Esophagus (tissue), 2 donors: ENCODE measurements around the gene ATXN1. TPM values are rescaled to one million over a fixed set of nuclear protein-coding genes. Genes with fewer than 3 reads are reported as not detected.

Source experiments
- H3K27ac ChIP-seq, 2 donors: one replicate each; pipeline ENCODE4 v1.5.1; 2013; ENCODE audit warnings: low read depth in 2 of 2, mild to moderate bottlenecking in 2 of 2, inconsistent platforms in 1 of 2, low read length in 1 of 2, moderate library complexity in 1 of 2
- H3K27me3 ChIP-seq, 2 donors: one replicate each; pipeline ENCODE4 v1.6.1; 2013; ENCODE audit warnings: low read length in 2 of 2, control low read depth in 1 of 2, mild to moderate bottlenecking in 1 of 2; ENCODE audit not compliant: insufficient read depth in 2 of 2, control insufficient read depth in 1 of 2
- H3K36me3 ChIP-seq, 2 donors: one replicate each; pipeline ENCODE4 v1.6.1; 2013; ENCODE audit warnings: low read length in 1 of 2; ENCODE audit not compliant: control insufficient read depth in 2 of 2, insufficient read depth in 2 of 2
- H3K4me1 ChIP-seq, 2 donors: one replicate each; pipeline ENCODE4 v1.6.1; 2013; ENCODE audit warnings: low read length in 1 of 2; ENCODE audit not compliant: control insufficient read depth in 2 of 2, insufficient read depth in 2 of 2
- H3K4me3 ChIP-seq, 2 donors: one replicate each; pipeline ENCODE4 v1.5.1; 2013; ENCODE audit warnings: low read length in 2 of 2, mild to moderate bottlenecking in 2 of 2, low read depth in 1 of 2, moderate library complexity in 1 of 2
- H3K9me3 ChIP-seq, 2 donors: one replicate each; pipeline ENCODE4 v1.6.1; 2013; ENCODE audit warnings: mild to moderate bottlenecking in 2 of 2, low read depth in 1 of 2, low read length in 1 of 2, moderate library complexity in 1 of 2; ENCODE audit not compliant: control insufficient read depth in 2 of 2, insufficient read depth in 1 of 2
- WGBS, 2 donors: extraction: QIAGEN DNeasy Blood & Tissue Kit; methylation state at CpG; one replicate each; pipeline ENCODE4 v1.1.7; 2013; 5-methylcytosine and 5-hydroxymethylcytosine counted together
- polyA plus RNA-seq, 2 donors: library from polyadenylated mRNA; stranded (reverse); fragments of 200-250 nt; gene quantifications; one replicate each; pipeline ENCODE4 v1.2.3, GENCODE V29; 2013
- donor health status: healthy with polysubstance abuse.
- donor health status: Bipolar disorder and iron deficiency.

ATXN1 gene
- polyA plus RNA-seq, 2 donors: 4.3 to 8.8 TPM

- H3K4me1 ChIP-seq: peaks cover 0 to 8% of the 10 kb centered on the region in 2 donors
- no peak overlapping the region for H3K4me3 ChIP-seq
- H3K27me3 ChIP-seq: no peaks in the 10 kb centered on the region
- H3K27ac ChIP-seq: no peak overlapping the region
- 89% methylated on average over 2 of the region's 2 CpGs for WGBS, 2 donors
- no peaks in the 10 kb centered on the region for H3K36me3 ChIP-seq
- H3K9me3 ChIP-seq: no peaks in the 10 kb centered on the region
Measured at GRCh38 chr6:16696496-16696895, 64.8 kb downstream of the ATXN1 start.

- Histone ChIP-seq H3K9me3 (no peaks in the 10 kb centered on the region), H3K36me3 (no peaks in the 10 kb centered on the region), H3K4me1 (peaks cover 0 to 3% of the 10 kb centered on the region in 2 donors), H3K27ac (peak overlapping the region in 1 of 2 donors; percentile 24), H3K4me3 (no peak overlapping the region), H3K27me3 (no peaks in the 10 kb centered on the region)
- 75 to 86% methylated on average over 4 of the region's 4 CpGs for WGBS, 2 donors
Measured at GRCh38 chr6:16694781-16695578, 66.3 kb downstream of the ATXN1 start.

- H3K36me3 ChIP-seq: no peaks in the 10 kb centered on the region
- no peak overlapping the region for H3K27ac ChIP-seq
- no peaks in the 10 kb centered on the region for H3K27me3 ChIP-seq
- H3K4me3 ChIP-seq: no peak overlapping the region
- H3K9me3 ChIP-seq: no peaks in the 10 kb centered on the region
- H3K4me1 ChIP-seq: no peaks in the 10 kb centered on the region
Measured at GRCh38 chr6:16691324-16691723, 69.9 kb downstream of the ATXN1 start.

GRCh38 chr6:16690608-16691142 lies 70.6 kb downstream of the ATXN1 start:
- Histone ChIP-seq H3K4me1 (no peaks in the 10 kb centered on the region), H3K36me3 (no peaks in the 10 kb centered on the region), H3K9me3 (no peaks in the 10 kb centered on the region), H3K27ac (peak overlapping the region; percentile 42 to 79), H3K4me3 (no peak overlapping the region), H3K27me3 (no peaks in the 10 kb centered on the region)
- WGBS, 2 donors: 72 to 76% methylated on average over 7 of the region's 7 CpGs

GRCh38 chr6:16689788-16690607 lies 71.3 kb downstream of the ATXN1 start:
- Histone ChIP-seq H3K9me3 (no peaks in the 10 kb centered on the region), H3K27ac (no peak overlapping the region), H3K27me3 (no peaks in the 10 kb centered on the region), H3K4me1 (no peaks in the 10 kb centered on the region), H3K4me3 (no peak overlapping the region), H3K36me3 (no peaks in the 10 kb centered on the region)
- 90 to 94% methylated on average over 3 of the region's 3 CpGs for WGBS, 2 donors

- no peak overlapping the region for H3K27ac ChIP-seq
- H3K36me3 ChIP-seq: no peaks in the 10 kb centered on the region
- 81 to 88% methylated on average over 4 of the region's 4 CpGs for WGBS, 2 donors
- no peaks in the 10 kb centered on the region for H3K4me1 ChIP-seq
- H3K27me3 ChIP-seq: no peaks in the 10 kb centered on the region
- H3K4me3 ChIP-seq: no peak overlapping the region
- no peaks in the 10 kb centered on the region for H3K9me3 ChIP-seq
Measured at GRCh38 chr6:16688984-16689636, 72.2 kb downstream of the ATXN1 start.

- no peaks in the 10 kb centered on the region for H3K36me3 ChIP-seq
- H3K27ac ChIP-seq: no peak overlapping the region
- H3K27me3 ChIP-seq: no peaks in the 10 kb centered on the region
- 75 to 83% methylated on average over 1 of the region's 1 CpG for WGBS, 2 donors
- H3K9me3 ChIP-seq: no peaks in the 10 kb centered on the region
- H3K4me3 ChIP-seq: no peak overlapping the region
- H3K4me1 ChIP-seq: peaks cover 0 to 3% of the 10 kb centered on the region in 2 donors
Measured at GRCh38 chr6:16688436-16688835, 72.8 kb downstream of the ATXN1 start.

- Histone ChIP-seq H3K27ac (no peak overlapping the region), H3K4me1 (peaks cover 0 to 3% of the 10 kb centered on the region in 2 donors), H3K4me3 (no peak overlapping the region), H3K36me3 (no peaks in the 10 kb centered on the region), H3K27me3 (no peaks in the 10 kb centered on the region), H3K9me3 (no peaks in the 10 kb centered on the region)
- 89% methylated on average over 3 of the region's 3 CpGs for WGBS, 2 donors
Measured at GRCh38 chr6:16687045-16687444, 74.2 kb downstream of the ATXN1 start.

- no peaks in the 10 kb centered on the region for H3K36me3 ChIP-seq
- H3K4me1 ChIP-seq: peaks cover 0 to 5% of the 10 kb centered on the region in 2 donors
- H3K4me3 ChIP-seq: no peak overlapping the region
- H3K27me3 ChIP-seq: no peaks in the 10 kb centered on the region
- WGBS, 2 donors: 63 to 69% methylated on average over 7 of the region's 7 CpGs
- peak overlapping the region in 1 of 2 donors; percentile 10 for H3K27ac ChIP-seq
- no peaks in the 10 kb centered on the region for H3K9me3 ChIP-seq
Measured at GRCh38 chr6:16684896-16685554, 76.2 kb downstream of the ATXN1 start.
